Measurements from ENCODE around the gene PTPRM.

DNA sequence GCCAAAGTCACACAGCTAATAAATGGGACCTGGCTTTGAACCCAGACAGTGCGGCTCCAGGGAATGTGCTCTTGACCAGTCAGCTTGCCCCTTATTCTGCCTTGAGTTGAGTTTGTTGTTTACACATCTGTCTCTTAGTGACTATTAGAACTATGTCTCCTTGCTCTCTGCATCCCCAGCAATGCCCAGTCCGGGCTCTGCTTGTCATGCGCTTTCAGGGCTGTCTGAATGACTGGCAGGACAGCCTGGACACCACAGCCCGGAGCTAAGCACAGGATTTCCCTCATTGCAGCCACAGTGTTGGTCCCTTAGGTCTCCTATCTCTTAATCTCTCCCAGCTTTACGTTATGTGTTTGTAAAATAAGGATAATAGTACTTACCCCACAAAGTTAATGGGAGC lies 795.7 kb downstream of the PTPRM start:
- no peak for TF ChIP-seq CTCF (IDR thresholded peaks at IDR 0.05)
- TF ChIP-seq EP300 (IDR thresholded peaks at IDR 0.05) = no peak
- TF ChIP-seq POLR2A (IDR thresholded peaks at IDR 0.05) = no peak

Data from ovary (tissue), 3 donors.